ENCODE results near the gene QRSL1. TPM values are rescaled to one million over a fixed set of nuclear protein-coding genes. Genes with fewer than 3 reads are reported as not detected.
"Not testable (repeated sequence)": the region's sequence is repeated elsewhere in the genome, so short reads cannot be mapped to it uniquely, and the experiment has no call there.

QRSL1 gene
- total RNA-seq, 1 donor from 2014 or later: 24.2 TPM

DNA sequence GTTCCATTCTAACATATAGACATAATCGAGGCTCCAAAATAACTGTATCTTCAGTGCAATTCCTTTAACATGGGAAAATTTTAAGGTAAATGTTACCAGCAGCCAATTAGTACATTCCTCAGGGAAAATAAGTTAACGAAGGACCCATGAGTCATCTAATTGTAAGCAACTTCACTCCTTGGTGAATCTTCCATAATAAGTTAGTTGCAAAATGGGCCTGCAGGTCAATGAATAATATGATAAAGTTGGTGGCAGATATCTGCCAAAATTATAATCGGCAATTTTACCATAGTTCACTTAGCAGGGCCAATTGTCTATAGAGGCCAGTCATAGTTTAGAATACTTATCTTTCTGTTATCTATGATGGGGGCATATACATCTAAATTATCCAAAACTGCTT lies 42.3 kb downstream of the QRSL1 start:
- Mint-ChIP-seq H3K9me3 (no peaks in the 10 kb centered on the region), H3K27me3 (no peaks in the 10 kb centered on the region), H3K36me3 (ENCODE audit: low read depth) (peaks cover 5% of the 10 kb centered on the region), H3K4me3 (no peak overlapping the region), H3K27ac (no peak overlapping the region), H3K4me1 (no peaks in the 10 kb centered on the region)
- intact Hi-C loops (cut with micrococcal nuclease): no loop called here
- DNase-seq: no peak

DNA sequence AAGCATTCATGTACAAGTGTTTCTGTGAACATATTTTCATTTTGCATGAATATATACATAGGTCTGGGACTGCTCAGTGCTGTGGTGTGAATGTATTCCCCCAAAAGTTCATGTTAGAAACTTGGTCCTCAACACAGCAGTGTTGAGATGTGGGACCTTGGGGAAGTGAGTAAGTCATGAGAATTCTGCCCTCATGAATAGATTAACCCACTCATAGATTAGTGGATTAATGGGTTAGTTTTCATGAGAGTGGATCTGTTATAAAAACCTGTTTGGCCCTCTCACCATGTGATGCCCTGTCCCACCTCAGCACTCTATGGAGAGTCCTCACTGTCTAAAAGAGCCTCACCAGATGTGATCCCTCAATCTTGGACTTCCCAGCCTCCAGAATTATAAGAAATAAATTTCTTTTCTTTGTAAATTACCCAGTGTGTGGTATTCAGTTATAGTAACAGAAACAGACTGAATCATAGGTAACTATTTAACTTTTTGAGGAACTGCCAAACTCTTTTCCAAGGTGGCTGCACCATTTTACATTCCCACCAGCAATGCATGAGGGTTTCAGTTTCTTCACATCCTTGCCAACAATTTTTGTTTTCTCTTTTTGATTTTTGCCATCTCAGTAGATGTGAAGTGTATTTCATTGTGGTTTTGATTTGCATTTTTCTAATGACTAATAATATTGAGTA lies 45.3 kb downstream of the QRSL1 start:
- Mint-ChIP-seq H3K4me1 (no peaks in the 10 kb centered on the region), H3K9me3 (no peaks in the 10 kb centered on the region), H3K4me3 (no peak overlapping the region), H3K27ac (no peak overlapping the region), H3K27me3 (no peaks in the 10 kb centered on the region), H3K36me3 (ENCODE audit: low read depth) (no peaks in the 10 kb centered on the region)
- intact Hi-C loops (cut with micrococcal nuclease): no loop called here
- DNase-seq: no peak

DNA sequence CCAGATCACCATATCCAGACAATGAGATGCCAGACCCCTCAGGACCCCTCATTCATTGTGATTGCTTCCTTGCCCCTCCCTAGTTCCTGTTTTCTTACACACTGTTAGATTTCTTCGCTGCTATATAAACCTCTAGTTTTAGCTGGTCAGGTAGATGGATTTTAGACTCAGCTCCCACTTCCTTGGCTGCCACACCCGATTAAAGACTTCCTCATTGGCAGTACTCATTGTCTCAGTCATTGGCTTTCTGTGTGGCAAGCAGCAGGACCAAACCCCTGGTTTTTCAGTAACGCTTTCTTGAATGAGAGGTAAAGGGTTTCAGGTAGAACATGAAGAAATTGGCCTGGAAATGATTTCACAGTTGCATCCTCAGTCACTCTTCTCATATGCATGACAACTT lies 47.9 kb downstream of the QRSL1 start:
- no peaks in the 10 kb centered on the region for H3K27me3 Mint-ChIP-seq
- intact Hi-C loops (cut with micrococcal nuclease): no loop called here
- no peak for DNase-seq

DNA sequence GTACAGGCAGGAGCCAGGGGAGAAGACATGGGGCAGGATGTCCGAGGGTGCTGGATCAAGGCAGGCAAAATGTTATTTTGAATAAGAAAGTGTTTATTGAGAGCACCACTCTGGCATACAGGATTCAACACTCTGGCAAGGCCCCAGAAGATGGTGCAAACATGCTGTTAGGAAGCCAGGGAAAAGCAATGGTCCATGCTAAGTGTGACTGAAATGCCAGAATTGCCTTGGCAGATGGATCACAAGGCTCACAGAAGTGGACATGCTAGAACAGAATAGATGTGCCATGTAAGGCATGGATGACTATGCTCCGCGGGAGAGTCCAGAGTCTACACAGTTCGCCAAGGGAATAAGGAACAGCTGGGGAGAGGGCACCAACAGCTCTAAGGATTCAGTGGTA lies 54.6 kb downstream of the QRSL1 start:
- Mint-ChIP-seq H3K36me3 (ENCODE audit: low read depth) (no peaks in the 10 kb centered on the region), H3K27ac (no peak overlapping the region), H3K9me3 (no peaks in the 10 kb centered on the region), H3K4me1 (no peaks in the 10 kb centered on the region), H3K4me3 (no peak overlapping the region), H3K27me3 (peaks cover 8% of the 10 kb centered on the region)
- DNase-seq: no peak
- intact Hi-C loops (cut with micrococcal nuclease): no loop called here

More for the DNA sequence above, 47.9 kb downstream of the QRSL1 start:
- Mint-ChIP-seq H3K27ac (no peak overlapping the region), H3K4me3 (no peak overlapping the region), H3K9me3 (no peaks in the 10 kb centered on the region), H3K36me3 (ENCODE audit: low read depth) (no peaks in the 10 kb centered on the region), H3K4me1 (no peaks in the 10 kb centered on the region)

DNA sequence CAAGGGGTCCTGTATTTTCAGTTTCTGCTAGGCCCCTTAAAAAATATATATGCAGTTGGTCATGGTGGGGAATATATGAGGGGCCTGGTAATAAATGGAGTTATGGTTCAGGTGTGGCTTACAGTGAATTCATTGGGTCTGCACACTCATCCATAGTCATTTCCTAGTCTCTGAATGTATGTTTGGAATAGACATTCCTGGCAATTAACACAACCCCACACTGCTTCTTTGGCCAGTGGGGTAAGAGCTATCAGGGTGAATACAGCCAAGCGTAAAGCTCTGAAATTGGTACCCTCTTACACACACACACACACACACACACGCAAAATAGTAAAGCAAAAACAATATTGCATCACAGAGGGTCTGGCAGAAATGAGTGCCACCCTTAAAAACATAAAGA lies 56.5 kb downstream of the QRSL1 start:
- H3K36me3 Mint-ChIP-seq (ENCODE audit: low read depth): no peaks in the 10 kb centered on the region
- no peak for DNase-seq
- no peak overlapping the region for H3K27ac Mint-ChIP-seq
- intact Hi-C loops (cut with micrococcal nuclease): no loop called here
- H3K9me3 Mint-ChIP-seq: no peaks in the 10 kb centered on the region
- no peaks in the 10 kb centered on the region for H3K4me1 Mint-ChIP-seq
- H3K27me3 Mint-ChIP-seq: peaks cover 8% of the 10 kb centered on the region
- no peak overlapping the region for H3K4me3 Mint-ChIP-seq

DNA sequence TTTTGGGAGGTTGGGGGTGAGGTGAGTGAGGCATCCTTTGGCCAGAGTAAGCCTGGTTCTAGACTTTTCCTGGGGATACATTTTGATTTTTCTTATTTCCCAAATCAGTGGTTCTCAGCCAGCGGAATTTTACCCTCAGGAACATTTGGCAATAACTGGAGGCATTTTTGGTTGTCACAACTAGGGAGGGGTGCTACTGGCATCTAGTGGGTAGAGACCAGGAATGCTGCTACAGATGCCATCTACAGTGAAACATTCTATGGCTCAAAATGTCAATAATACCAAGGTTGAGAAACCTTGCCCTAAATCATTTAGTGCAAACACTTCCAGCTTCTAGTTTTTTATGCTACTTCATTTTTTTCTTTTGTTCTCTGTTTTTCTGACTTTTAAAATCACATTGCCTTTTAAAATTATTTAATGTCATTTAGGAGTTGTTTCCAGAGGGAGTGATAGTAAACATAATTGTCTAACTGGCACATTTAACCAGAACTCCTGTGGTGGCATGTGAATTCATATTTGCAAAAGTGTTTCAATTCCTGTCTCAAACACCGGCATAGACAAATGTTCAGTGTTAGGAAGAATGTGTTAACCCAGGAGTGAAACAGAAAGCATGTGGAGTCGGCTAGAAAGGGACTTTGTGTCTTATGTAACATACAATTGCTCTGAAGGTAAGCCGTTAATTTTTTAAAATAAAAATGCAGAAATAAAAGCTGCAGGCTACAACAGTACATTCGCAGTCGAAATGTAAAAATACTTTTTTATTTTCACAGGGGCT lies 59.0 kb downstream of the QRSL1 start:
- H3K4me3 Mint-ChIP-seq: no peak overlapping the region
- H3K27ac Mint-ChIP-seq: no peak overlapping the region
- H3K27me3 Mint-ChIP-seq: peaks cover 8% of the 10 kb centered on the region
- intact Hi-C loops (cut with micrococcal nuclease): no loop called here
- H3K4me1 Mint-ChIP-seq: no peaks in the 10 kb centered on the region
- no peaks in the 10 kb centered on the region for H3K36me3 Mint-ChIP-seq (ENCODE audit: low read depth)
- H3K9me3 Mint-ChIP-seq: no peaks in the 10 kb centered on the region
- no peak for DNase-seq

DNA sequence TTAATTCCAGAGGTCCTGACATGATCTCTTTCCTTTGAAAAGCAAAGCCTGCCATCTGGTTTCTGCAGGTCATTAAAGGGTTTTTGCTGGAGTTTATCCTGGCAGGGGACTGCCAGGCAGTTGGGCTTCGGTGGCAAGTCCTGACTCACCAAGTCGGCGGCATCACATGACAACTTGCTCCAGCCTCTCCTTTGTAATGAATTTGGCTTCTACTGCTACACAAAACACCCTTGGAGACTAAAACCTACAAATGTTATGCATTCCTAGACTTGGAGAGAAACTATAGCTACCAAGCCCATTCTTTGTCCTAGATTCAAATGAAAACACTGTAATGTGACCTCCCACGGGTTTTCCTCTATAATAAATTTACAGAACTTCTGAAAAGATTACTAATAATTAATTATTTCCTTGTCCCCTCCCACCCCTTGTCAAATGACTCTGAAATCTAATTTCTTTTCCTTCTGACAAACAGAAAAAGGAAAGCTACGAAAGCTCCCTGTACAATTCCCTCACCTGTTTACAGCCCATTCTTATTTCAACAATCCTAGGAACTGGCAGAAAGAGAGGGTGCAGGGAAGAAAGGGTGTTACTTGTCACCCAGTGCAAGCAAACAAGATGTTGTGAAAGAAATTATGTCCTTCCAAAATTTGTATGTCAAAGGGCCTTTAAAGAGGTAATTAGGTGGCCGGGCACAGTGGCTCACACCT lies 62.9 kb downstream of the QRSL1 start:
- Mint-ChIP-seq H3K27ac (no peak overlapping the region), H3K4me3 (no peak overlapping the region), H3K4me1 (no peaks in the 10 kb centered on the region), H3K27me3 (peaks cover 15% of the 10 kb centered on the region), H3K36me3 (ENCODE audit: low read depth) (no peaks in the 10 kb centered on the region), H3K9me3 (no peaks in the 10 kb centered on the region)
- intact Hi-C loops (cut with micrococcal nuclease): no loop called here
- no peak for DNase-seq

DNA sequence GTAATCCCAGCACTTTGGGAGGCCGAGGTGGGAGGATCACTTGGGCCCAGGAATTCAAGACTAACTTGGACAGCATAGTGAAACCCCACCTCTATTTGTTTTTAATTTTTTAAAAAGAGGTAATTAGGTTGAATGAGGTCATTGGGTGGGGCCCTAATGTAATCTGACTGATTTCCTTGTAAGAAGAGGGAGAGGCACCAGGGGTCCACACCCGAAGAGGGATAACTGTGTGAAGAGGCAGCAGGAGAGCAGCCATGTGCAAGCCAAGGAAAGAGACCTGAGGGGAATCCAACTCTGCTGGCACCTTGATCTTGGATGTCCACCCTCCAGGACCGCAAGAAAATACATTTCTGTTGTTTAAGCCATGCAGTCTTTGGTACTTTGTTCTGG lies 63.4 kb downstream of the QRSL1 start:
- DNase-seq: no peak
- Mint-ChIP-seq H3K27ac (no peak overlapping the region), H3K4me3 (no peak overlapping the region), H3K4me1 (no peaks in the 10 kb centered on the region), H3K36me3 (ENCODE audit: low read depth) (no peaks in the 10 kb centered on the region), H3K9me3 (no peaks in the 10 kb centered on the region), H3K27me3 (peaks cover 10% of the 10 kb centered on the region)
- intact Hi-C loops (cut with micrococcal nuclease): no loop called here

DNA sequence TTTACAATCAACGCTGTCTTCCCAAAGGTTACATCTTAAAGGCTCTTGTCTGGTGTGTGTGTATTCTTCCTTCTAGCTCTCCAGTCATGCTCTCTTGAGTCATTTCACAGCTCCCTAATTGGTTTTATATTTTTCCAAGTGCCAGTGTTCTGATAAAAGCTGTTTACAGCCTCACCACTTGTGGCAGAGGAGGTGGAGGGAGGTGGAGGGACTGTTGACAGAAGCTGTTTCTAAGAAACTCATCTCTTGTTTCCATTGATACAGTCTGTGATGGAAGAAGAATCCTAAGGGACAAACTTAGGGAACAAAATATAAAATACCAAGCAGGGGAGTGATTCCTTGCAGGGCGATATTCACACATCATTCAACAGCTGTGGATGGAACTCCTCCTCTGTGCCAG lies 64.0 kb downstream of the QRSL1 start:
- H3K4me3 Mint-ChIP-seq: no peak overlapping the region
- H3K36me3 Mint-ChIP-seq (ENCODE audit: low read depth): no peaks in the 10 kb centered on the region
- peaks cover 8% of the 10 kb centered on the region for H3K27me3 Mint-ChIP-seq
- no peaks in the 10 kb centered on the region for H3K9me3 Mint-ChIP-seq
- no peak overlapping the region for H3K27ac Mint-ChIP-seq
- H3K4me1 Mint-ChIP-seq: no peaks in the 10 kb centered on the region
- no peak for DNase-seq
- intact Hi-C loops (cut with micrococcal nuclease): no loop called here

DNA sequence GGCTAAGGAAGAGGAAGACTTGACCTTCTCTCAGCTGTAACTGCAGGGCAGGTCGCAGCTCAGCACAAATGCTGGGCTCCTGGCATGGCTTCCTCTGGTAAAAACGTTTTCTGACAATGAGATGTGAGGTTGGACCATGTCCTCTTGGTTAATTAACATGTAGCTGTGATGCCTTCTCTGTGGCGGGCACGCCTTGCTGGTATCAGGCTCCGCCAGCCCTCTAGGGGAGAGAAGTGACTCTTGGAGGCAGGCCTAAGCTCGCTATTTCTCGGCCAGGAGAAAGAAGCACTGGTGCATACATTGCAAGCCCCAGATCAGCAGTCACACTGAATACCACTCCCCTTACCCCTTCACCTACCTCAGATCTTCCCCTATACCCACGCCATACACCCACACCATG lies 65.0 kb downstream of the QRSL1 start:
- Mint-ChIP-seq H3K27me3 (peaks cover 7% of the 10 kb centered on the region), H3K4me3 (no peak overlapping the region), H3K9me3 (no peaks in the 10 kb centered on the region), H3K27ac (no peak overlapping the region), H3K4me1 (no peaks in the 10 kb centered on the region), H3K36me3 (ENCODE audit: low read depth) (no peaks in the 10 kb centered on the region)
- DNase-seq: no peak
- intact Hi-C loops (cut with micrococcal nuclease): no loop called here

DNA sequence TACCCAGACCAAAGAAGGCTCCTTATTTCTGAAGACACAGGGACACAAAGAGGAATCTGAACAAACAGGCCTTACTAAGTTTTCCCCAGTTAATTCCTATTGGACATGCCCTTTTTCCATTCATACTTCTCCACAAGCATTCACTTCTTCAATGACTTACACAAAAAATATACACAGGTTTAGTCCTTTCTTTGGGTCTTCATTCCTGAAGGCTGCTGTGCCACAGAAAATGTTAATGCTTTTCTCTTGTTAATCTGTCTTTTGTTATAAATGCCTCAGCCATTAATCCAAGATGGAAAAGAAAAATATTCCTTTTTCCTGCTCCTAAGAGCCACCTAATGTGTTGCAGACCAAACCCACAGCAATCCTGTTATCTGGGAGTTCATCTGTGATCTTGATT lies 71.2 kb downstream of the QRSL1 start:
- peaks cover 2% of the 10 kb centered on the region for H3K27me3 Mint-ChIP-seq
- intact Hi-C loops (cut with micrococcal nuclease): no loop called here

DNA sequence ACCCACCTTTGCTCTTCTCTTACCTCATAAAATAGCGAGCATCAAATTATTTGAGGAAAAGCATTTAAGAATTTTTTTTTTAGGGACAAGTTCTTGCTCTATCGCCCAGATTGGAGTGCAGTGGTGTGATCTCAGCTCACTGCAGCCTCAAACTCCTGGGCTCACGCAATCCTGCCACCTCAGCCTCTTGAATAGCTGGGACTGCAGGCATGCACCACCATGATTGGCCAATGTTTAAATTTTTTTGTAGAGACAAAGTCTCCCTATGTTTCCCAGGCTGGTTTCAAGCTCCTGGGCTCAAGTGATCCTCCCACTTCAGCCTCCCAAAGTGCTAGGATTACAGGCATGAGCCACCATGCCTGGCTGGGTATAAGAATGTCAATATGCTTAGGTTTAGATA lies 71.8 kb downstream of the QRSL1 start:
- DNase-seq; intact Hi-C loops (cut with micrococcal nuclease); H3K36me3 Mint-ChIP-seq (ENCODE audit: low read depth); H3K27me3 Mint-ChIP-seq; H3K4me3 Mint-ChIP-seq; H3K4me1 Mint-ChIP-seq; H3K27ac Mint-ChIP-seq; H3K9me3 Mint-ChIP-seq: not testable (repeated sequence)

More for the DNA sequence above, 71.2 kb downstream of the QRSL1 start:
- H3K27ac Mint-ChIP-seq: no peak overlapping the region
- peaks cover 10% of the 10 kb centered on the region for H3K9me3 Mint-ChIP-seq
- no peak for DNase-seq
- no peaks in the 10 kb centered on the region for H3K36me3 Mint-ChIP-seq (ENCODE audit: low read depth)
- no peaks in the 10 kb centered on the region for H3K4me1 Mint-ChIP-seq
- H3K4me3 Mint-ChIP-seq: no peak overlapping the region

DNA sequence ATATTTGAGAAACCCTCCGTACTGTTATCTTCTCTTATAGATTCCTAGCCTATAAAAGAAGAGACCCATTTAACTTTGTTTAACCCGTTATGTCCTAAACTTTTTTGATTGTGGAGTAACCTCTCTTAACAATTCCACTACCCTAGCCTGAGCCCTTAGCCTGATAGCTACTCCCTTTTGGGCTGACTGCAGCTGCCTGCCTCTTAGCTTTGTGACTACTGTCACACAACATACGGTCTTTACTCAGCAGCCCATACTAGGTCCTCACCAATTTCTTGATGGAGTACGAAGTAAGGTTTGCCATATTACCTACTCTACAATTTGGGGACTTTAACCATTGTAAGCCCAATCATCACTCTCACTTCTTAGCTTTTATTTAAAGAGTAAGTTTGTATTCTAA lies 72.7 kb downstream of the QRSL1 start:
- peaks cover 13% of the 10 kb centered on the region for H3K9me3 Mint-ChIP-seq
- peaks cover 2% of the 10 kb centered on the region for H3K27me3 Mint-ChIP-seq
- no peak overlapping the region for H3K4me3 Mint-ChIP-seq
- no peak overlapping the region for H3K27ac Mint-ChIP-seq
- H3K36me3 Mint-ChIP-seq (ENCODE audit: low read depth): no peaks in the 10 kb centered on the region
- no peaks in the 10 kb centered on the region for H3K4me1 Mint-ChIP-seq
- no peak for DNase-seq
- intact Hi-C loops (cut with micrococcal nuclease): no loop called here

DNA sequence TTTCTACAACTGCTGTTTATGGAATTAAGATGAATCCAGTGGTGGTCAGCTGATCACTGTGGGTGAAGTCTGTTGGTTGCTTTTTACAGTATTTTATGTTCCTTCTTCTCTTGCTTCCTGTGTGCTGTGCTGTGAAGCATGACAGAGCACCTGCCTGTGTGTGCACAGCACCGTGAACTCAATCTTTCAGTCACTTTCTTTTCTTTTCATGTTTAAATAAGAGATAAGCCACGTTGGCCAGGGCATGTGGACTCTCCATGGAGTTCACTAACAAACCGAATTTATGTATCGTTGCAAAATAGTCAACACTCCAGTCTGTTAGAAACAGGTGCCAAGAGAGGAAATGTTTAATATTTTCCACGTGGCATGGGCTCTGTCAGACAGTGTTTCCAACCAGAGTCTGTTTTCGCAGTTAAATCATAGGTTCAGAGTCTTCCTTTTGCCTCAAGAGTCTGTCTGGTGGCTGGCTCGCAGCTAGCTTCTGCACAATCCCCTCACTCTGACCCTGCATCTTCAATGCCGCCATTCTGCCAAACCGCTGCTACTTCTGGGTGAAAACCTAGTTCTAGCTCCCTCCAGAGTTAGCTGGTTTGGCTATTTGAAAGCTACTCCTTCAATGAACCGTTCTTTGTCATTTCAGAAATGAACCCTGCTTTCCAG lies 73.2 kb downstream of the QRSL1 start:
- no peak for DNase-seq
- no peak overlapping the region for H3K27ac Mint-ChIP-seq
- no peaks in the 10 kb centered on the region for H3K36me3 Mint-ChIP-seq (ENCODE audit: low read depth)
- peaks cover 2% of the 10 kb centered on the region for H3K27me3 Mint-ChIP-seq
- H3K4me3 Mint-ChIP-seq: no peak overlapping the region
- H3K4me1 Mint-ChIP-seq: no peaks in the 10 kb centered on the region
- H3K9me3 Mint-ChIP-seq: peaks cover 13% of the 10 kb centered on the region
- intact Hi-C loops (cut with micrococcal nuclease): no loop called here
